Muscle layer of colon (tissue), 2 donors: ENCODE results near the gene TNPO3.
"Not testable (repeated sequence)": the region's sequence is repeated elsewhere in the genome, so short reads cannot be mapped to it uniquely, and the experiment has no call there.

Experiments
- H3K27ac ChIP-seq: one replicate; pipeline ENCODE4 v1.7.0; 2013; ENCODE audit warnings: low read depth, mild to moderate bottlenecking, low read length, moderate library complexity
- H3K27me3 ChIP-seq, 2 donors: one replicate each; pipeline ENCODE4 v1.7.0; 2013; ENCODE audit warnings: low read length in 2 of 2, mild to moderate bottlenecking in 2 of 2; ENCODE audit not compliant: insufficient read depth in 2 of 2, control insufficient read depth in 1 of 2
- H3K36me3 ChIP-seq: one replicate; pipeline ENCODE4 v1.7.0; 2013; ENCODE audit warnings: mild to moderate bottlenecking, low read length; ENCODE audit not compliant: insufficient read depth
- H3K4me1 ChIP-seq: one replicate; pipeline ENCODE4 v1.7.0; 2013; ENCODE audit warnings: mild to moderate bottlenecking, low read length; ENCODE audit not compliant: insufficient read depth
- H3K4me3 ChIP-seq, 2 donors: one replicate each; pipeline ENCODE4 v1.7.0; 2013; ENCODE audit warnings: low read length in 2 of 2, low read depth in 1 of 2, mild to moderate bottlenecking in 1 of 2, moderate library complexity in 1 of 2
- H3K9ac ChIP-seq: one replicate; pipeline ENCODE4 v1.7.0; 2013; ENCODE audit warnings: low read length
- H3K9me3 ChIP-seq: one replicate; pipeline ENCODE4 v1.7.0; 2013; ENCODE audit warnings: mild to moderate bottlenecking, low read length
- donor health status: abdominal sarcoma.
- donor health status: Adenocarcinoma of cecum.

Gene TNPO3

GRCh38 chr7:128954150-128954549 is 100.8 kb downstream of the TNPO3 start:
- Histone ChIP-seq H3K36me3 (peaks cover 51% of the 10 kb centered on the region), H3K9me3 (no peaks in the 10 kb centered on the region), H3K4me1 (no peaks in the 10 kb centered on the region), H3K9ac (no peak overlapping the region), H3K27me3 (no peaks in the 10 kb centered on the region), H3K4me3 (no peak overlapping the region), H3K27ac (no peak overlapping the region)

GRCh38 chr7:128951296-128951695 is 103.6 kb downstream of the TNPO3 start:
- Histone ChIP-seq H3K4me1 (no peaks in the 10 kb centered on the region), H3K4me3 (no peak overlapping the region), H3K9me3 (no peaks in the 10 kb centered on the region), H3K36me3 (peaks cover 35% of the 10 kb centered on the region), H3K9ac (no peak overlapping the region), H3K27ac (no peak overlapping the region), H3K27me3 (peaks cover 0 to 7% of the 10 kb centered on the region in 2 donors)

GRCh38 chr7:128948976-128949760 is 105.7 kb downstream of the TNPO3 start:
- Histone ChIP-seq H3K36me3 (peaks cover 22% of the 10 kb centered on the region), H3K27me3 (peaks cover 0 to 7% of the 10 kb centered on the region in 2 donors), H3K4me1 (no peaks in the 10 kb centered on the region), H3K9me3 (no peaks in the 10 kb centered on the region), H3K27ac (no peak overlapping the region), H3K9ac (no peak overlapping the region), H3K4me3 (no peak overlapping the region)

- Histone ChIP-seq H3K27me3 (peaks cover 0 to 7% of the 10 kb centered on the region in 2 donors), H3K9me3 (no peaks in the 10 kb centered on the region), H3K27ac (no peak overlapping the region), H3K36me3 (peaks cover 15% of the 10 kb centered on the region), H3K4me1 (no peaks in the 10 kb centered on the region), H3K4me3 (no peak overlapping the region), H3K9ac (no peak overlapping the region)
Observed at GRCh38 chr7:128948312-128948973, 106.5 kb downstream of the TNPO3 start.

GRCh38 chr7:128947854-128948253 is 107.1 kb downstream of the TNPO3 start:
- no peak overlapping the region for H3K27ac ChIP-seq
- no peaks in the 10 kb centered on the region for H3K9me3 ChIP-seq
- no peaks in the 10 kb centered on the region for H3K4me1 ChIP-seq
- H3K27me3 ChIP-seq: peaks cover 0 to 7% of the 10 kb centered on the region in 2 donors
- H3K4me3 ChIP-seq: no peak overlapping the region
- no peak overlapping the region for H3K9ac ChIP-seq
- H3K36me3 ChIP-seq: peaks cover 11% of the 10 kb centered on the region

- Histone ChIP-seq H3K27ac (no peak overlapping the region), H3K9me3 (no peaks in the 10 kb centered on the region), H3K4me1 (no peaks in the 10 kb centered on the region), H3K9ac (no peak overlapping the region), H3K4me3 (no peak overlapping the region), H3K36me3 (peaks cover 6% of the 10 kb centered on the region), H3K27me3 (peaks cover 0 to 7% of the 10 kb centered on the region in 2 donors)
Observed at GRCh38 chr7:128946936-128947830, 107.7 kb downstream of the TNPO3 start.

- Histone ChIP-seq H3K4me1 (no peaks in the 10 kb centered on the region), H3K4me3 (no peak overlapping the region), H3K36me3 (no peaks in the 10 kb centered on the region), H3K9ac (no peak overlapping the region), H3K27me3 (peaks cover 0 to 7% of the 10 kb centered on the region in 2 donors), H3K27ac (no peak overlapping the region), H3K9me3 (no peaks in the 10 kb centered on the region)
Observed at GRCh38 chr7:128945668-128946366, 109.1 kb downstream of the TNPO3 start.

GRCh38 chr7:128944487-128945236 is 110.2 kb downstream of the TNPO3 start:
- H3K27ac ChIP-seq: no peak overlapping the region
- H3K27me3 ChIP-seq: peaks cover 0 to 7% of the 10 kb centered on the region in 2 donors
- H3K4me3 ChIP-seq: no peak overlapping the region
- no peaks in the 10 kb centered on the region for H3K9me3 ChIP-seq
- H3K4me1 ChIP-seq: no peaks in the 10 kb centered on the region
- H3K9ac ChIP-seq: no peak overlapping the region
- H3K36me3 ChIP-seq: no peaks in the 10 kb centered on the region

GRCh38 chr7:128943251-128943650 is 111.7 kb downstream of the TNPO3 start:
- H3K9me3 ChIP-seq, H3K27ac ChIP-seq, H3K36me3 ChIP-seq, H3K4me1 ChIP-seq, H3K4me3 ChIP-seq, H3K9ac ChIP-seq: not testable (repeated sequence)
- peaks cover 0 to 19% of the 10 kb centered on the region in 2 donors for H3K27me3 ChIP-seq

- peaks cover 0 to 27% of the 10 kb centered on the region in 2 donors for H3K27me3 ChIP-seq
- H3K9ac ChIP-seq: no peak overlapping the region
- H3K4me1 ChIP-seq: no peaks in the 10 kb centered on the region
- no peak overlapping the region for H3K4me3 ChIP-seq
- no peaks in the 10 kb centered on the region for H3K36me3 ChIP-seq
- H3K9me3 ChIP-seq: no peaks in the 10 kb centered on the region
- H3K27ac ChIP-seq: no peak overlapping the region
Observed at GRCh38 chr7:128941946-128942526, 112.9 kb downstream of the TNPO3 start.
